Subcutaneous adipose tissue (tissue), 4 donors: ENCODE results near the gene CRELD2. TPM values are rescaled to one million over a fixed set of nuclear protein-coding genes. Genes with fewer than 3 reads are reported as not detected.

Source experiments
- CTCF ChIP-seq: fragments of 450-650 bp; IDR thresholded peaks from one replicate; pipeline ENCODE4 v1.5.1; 2016; ENCODE audit warnings: low read depth, mild to moderate bottlenecking, control low read depth, antibody characterized with exemption, moderate library complexity
- total RNA-seq, 4 donors: library from RNA; depleted of rRNA; stranded (reverse); fragments of >200 nt; gene quantifications; one replicate each; pipeline ENCODE4 v1.1.0, GENCODE V29; 2016

CRELD2 gene
- total RNA-seq, 4 donors from 2014 or later = 24.0 to 40.9 (median 31.9) TPM

GRCh38 chr22:49907807-49908206, 10.6 kb upstream of the CRELD2 start:
- TF ChIP-seq CTCF = no peak

GRCh38 chr22:49909476-49910205, 8.8 kb upstream of the CRELD2 start:
- TF ChIP-seq CTCF = no peak

GRCh38 chr22:49910229-49911155, 7.9 kb upstream of the CRELD2 start:
- no peak for TF ChIP-seq CTCF

- TF ChIP-seq CTCF = no peak
These were observed 6.4 kb upstream of the CRELD2 start for GRCh38 chr22:49911881-49912625.

GRCh38 chr22:49913026-49913425, 5.4 kb upstream of the CRELD2 start:
- TF ChIP-seq CTCF = no peak

GRCh38 chr22:49913446-49913845, 5.0 kb upstream of the CRELD2 start:
- TF ChIP-seq CTCF = no peak
